GM08714 (cell line): ENCODE measurements around the gene NUDT14.

ENCODE experiments used
- H3K4me3 ChIP-seq: fragments of 200-500 bp; sonication (Bioruptor generic); 2 replicates; pipeline ENCODE4 v1.5.1; 2014; ENCODE audit warnings: mild to moderate bottlenecking, low read length, inconsistent platforms
- ZNF274 ChIP-seq: IDR thresholded peaks from 2 replicates; pipeline ENCODE4 v1.6.1; 2012; ENCODE audit warnings: mild to moderate bottlenecking, low read depth, low read length

NUDT14 gene

GRCh38 chr14:105124823-105125222 lies 56.3 kb downstream of the NUDT14 start:
- TF ChIP-seq ZNF274: no peak
- no peak overlapping the region for H3K4me3 ChIP-seq

- TF ChIP-seq ZNF274: no peak
- H3K4me3 ChIP-seq: no peak overlapping the region
These were observed 56.9 kb downstream of the NUDT14 start for GRCh38 chr14:105123981-105124765.

- TF ChIP-seq ZNF274: no peak
- H3K4me3 ChIP-seq: no peak overlapping the region
These were observed 57.9 kb downstream of the NUDT14 start for GRCh38 chr14:105123064-105123665.
